GM23338 (cell line): ENCODE measurements around the gene GAPDHS.

Experiments used
- EZH2 ChIP-seq: fragments of 200-600 bp; sonication (generic); IDR thresholded peaks from one replicate; pipeline ENCODE4 v1.8.0; 2017; ENCODE audit warnings: antibody characterized with exemption, mild to moderate bottlenecking, low read depth; ENCODE audit not compliant: unreplicated experiment
- POLR2AphosphoS5 ChIP-seq: IDR thresholded peaks from 2 replicates; pipeline ENCODE4 v1.6.1; 2016; ENCODE audit warnings: antibody characterized with exemption, low read depth
- TF ChIP-seq, protein P1 (sequence below), 2 experiments: fragments of 200-600 bp in 1 of 2; sonication (generic) in 1 of 2; conservative IDR thresholded peaks; 2 replicates each; pipeline versions ENCODE4 v1.5.1 to v1.6.1; 2016 to 2017; ENCODE audit warnings: antibody characterized with exemption in 2 of 2, low read depth in 2 of 2, mild to moderate bottlenecking in 2 of 2, moderate library complexity in 1 of 2
- TF ChIP-seq, protein P2 (sequence below): IDR thresholded peaks from 2 replicates; pipeline ENCODE4 v1.6.1; 2016; ENCODE audit warnings: antibody characterized with exemption

DNA sequence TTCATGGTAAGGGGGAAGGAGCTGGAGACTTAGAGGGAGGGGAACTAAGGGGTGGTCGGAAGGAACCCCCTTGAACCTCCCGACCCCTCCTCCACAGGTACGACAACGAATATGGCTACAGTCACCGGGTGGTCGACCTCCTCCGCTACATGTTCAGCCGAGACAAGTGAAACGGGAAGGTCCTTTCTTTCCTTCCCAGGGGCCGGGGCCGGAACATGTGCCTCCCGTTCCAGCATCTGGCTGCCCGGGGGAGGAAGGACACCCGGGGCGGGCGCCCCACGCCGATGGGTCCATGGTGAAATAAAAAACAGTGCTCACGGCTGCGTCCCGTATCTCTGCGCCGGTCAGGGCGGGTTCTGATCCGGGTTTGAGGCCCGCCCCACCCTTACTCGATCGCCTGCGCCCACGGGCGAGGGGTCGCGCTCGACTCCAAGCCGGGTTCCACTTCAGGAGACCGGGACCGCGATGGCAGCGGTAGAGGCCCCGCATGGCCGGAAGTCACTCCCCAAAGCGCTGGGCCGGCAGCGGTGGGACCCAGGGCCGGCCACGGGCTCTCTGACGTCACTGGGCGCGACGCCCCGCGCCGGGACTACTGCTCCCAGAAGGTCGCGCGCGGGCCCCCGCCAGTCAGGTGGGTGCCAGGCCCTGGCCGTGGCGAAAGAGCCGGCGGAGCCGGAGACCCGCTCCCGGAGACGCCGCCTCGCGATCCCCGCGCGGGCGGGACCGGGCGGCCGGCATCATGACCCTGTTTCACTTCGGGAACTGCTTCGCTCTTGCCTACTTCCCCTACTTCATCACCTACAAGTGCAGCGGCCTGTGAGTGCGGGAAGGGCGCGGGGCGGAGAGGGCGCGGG, 12.0 kb downstream of the GAPDHS start, which contains the start of gene TMEM147:
- TF ChIP-seq, protein P1, sequence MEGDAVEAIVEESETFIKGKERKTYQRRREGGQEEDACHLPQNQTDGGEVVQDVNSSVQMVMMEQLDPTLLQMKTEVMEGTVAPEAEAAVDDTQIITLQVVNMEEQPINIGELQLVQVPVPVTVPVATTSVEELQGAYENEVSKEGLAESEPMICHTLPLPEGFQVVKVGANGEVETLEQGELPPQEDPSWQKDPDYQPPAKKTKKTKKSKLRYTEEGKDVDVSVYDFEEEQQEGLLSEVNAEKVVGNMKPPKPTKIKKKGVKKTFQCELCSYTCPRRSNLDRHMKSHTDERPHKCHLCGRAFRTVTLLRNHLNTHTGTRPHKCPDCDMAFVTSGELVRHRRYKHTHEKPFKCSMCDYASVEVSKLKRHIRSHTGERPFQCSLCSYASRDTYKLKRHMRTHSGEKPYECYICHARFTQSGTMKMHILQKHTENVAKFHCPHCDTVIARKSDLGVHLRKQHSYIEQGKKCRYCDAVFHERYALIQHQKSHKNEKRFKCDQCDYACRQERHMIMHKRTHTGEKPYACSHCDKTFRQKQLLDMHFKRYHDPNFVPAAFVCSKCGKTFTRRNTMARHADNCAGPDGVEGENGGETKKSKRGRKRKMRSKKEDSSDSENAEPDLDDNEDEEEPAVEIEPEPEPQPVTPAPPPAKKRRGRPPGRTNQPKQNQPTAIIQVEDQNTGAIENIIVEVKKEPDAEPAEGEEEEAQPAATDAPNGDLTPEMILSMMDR (conservative IDR thresholded peaks at IDR 0.05; ENCODE audit: low read depth in 2 of 2): no peak
- peak; percentile 85 for TF ChIP-seq POLR2AphosphoS5
- no peak for TF ChIP-seq EZH2
- TF ChIP-seq, protein P2, sequence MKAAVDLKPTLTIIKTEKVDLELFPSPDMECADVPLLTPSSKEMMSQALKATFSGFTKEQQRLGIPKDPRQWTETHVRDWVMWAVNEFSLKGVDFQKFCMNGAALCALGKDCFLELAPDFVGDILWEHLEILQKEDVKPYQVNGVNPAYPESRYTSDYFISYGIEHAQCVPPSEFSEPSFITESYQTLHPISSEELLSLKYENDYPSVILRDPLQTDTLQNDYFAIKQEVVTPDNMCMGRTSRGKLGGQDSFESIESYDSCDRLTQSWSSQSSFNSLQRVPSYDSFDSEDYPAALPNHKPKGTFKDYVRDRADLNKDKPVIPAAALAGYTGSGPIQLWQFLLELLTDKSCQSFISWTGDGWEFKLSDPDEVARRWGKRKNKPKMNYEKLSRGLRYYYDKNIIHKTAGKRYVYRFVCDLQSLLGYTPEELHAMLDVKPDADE: peak; percentile 94
